Stimulated activated naive CD8-positive, alpha-beta T cell treated with anti-CD3 and anti-CD28 coated beads, Interleukin-15, Interleukin-2, amounts not matched to agents 100 ng/mL and 50 ng/mL, for 24 hours (primary cell): ENCODE data around the gene FOXK2.

ENCODE experiments used
- H3K27ac Mint-ChIP-seq: one replicate; pipeline ENCODE4 v1.8.0; 2021; ENCODE audit warnings: mild to moderate bottlenecking, mixed read lengths
- H3K27me3 Mint-ChIP-seq: one replicate; pipeline ENCODE4 v1.8.0; 2021; ENCODE audit warnings: mixed read lengths
- H3K36me3 Mint-ChIP-seq: one replicate; pipeline ENCODE4 v1.8.0; 2021; ENCODE audit warnings: low read depth, mixed read lengths
- H3K4me1 Mint-ChIP-seq: one replicate; pipeline ENCODE4 v1.8.0; 2021; ENCODE audit warnings: low read depth, mixed read lengths
- H3K4me3 Mint-ChIP-seq: one replicate; pipeline ENCODE4 v1.8.0; 2021; ENCODE audit warnings: mild to moderate bottlenecking, mixed read lengths
- H3K9me3 Mint-ChIP-seq: one replicate; pipeline ENCODE4 v1.8.0; 2021; ENCODE audit warnings: mixed read lengths

Gene FOXK2

GRCh38 chr17:82490512-82491195, 28.9 kb upstream of the FOXK2 start:
- Mint-ChIP-seq H3K4me1 (peaks cover 17% of the 10 kb centered on the region), H3K4me3 (no peak overlapping the region), H3K27me3 (no peaks in the 10 kb centered on the region), H3K36me3 (peaks cover 19% of the 10 kb centered on the region), H3K9me3 (no peaks in the 10 kb centered on the region), H3K27ac (no peak overlapping the region)

- H3K27ac Mint-ChIP-seq, result no peak overlapping the region
- H3K27me3 Mint-ChIP-seq, result no peaks in the 10 kb centered on the region
- H3K36me3 Mint-ChIP-seq, result peaks cover 19% of the 10 kb centered on the region
- no peak overlapping the region for H3K4me3 Mint-ChIP-seq
- no peaks in the 10 kb centered on the region for H3K9me3 Mint-ChIP-seq
- H3K4me1 Mint-ChIP-seq, result peaks cover 14% of the 10 kb centered on the region
Observed at GRCh38 chr17:82491196-82491530, 28.4 kb upstream of the FOXK2 start.

GRCh38 chr17:82491533-82491932, 28.0 kb upstream of the FOXK2 start:
- H3K4me3 Mint-ChIP-seq, result no peak overlapping the region
- H3K27ac Mint-ChIP-seq, result no peak overlapping the region
- H3K27me3 Mint-ChIP-seq, result no peaks in the 10 kb centered on the region
- peaks cover 18% of the 10 kb centered on the region for H3K36me3 Mint-ChIP-seq
- peaks cover 11% of the 10 kb centered on the region for H3K4me1 Mint-ChIP-seq
- no peaks in the 10 kb centered on the region for H3K9me3 Mint-ChIP-seq

- Mint-ChIP-seq H3K4me1 (peaks cover 12% of the 10 kb centered on the region), H3K27ac (no peak overlapping the region), H3K36me3 (peaks cover 9% of the 10 kb centered on the region), H3K27me3 (no peaks in the 10 kb centered on the region), H3K4me3 (no peak overlapping the region), H3K9me3 (no peaks in the 10 kb centered on the region)
Observed at GRCh38 chr17:82492643-82493225, 26.8 kb upstream of the FOXK2 start.

- no peaks in the 10 kb centered on the region for H3K9me3 Mint-ChIP-seq
- H3K27me3 Mint-ChIP-seq, result no peaks in the 10 kb centered on the region
- no peak overlapping the region for H3K27ac Mint-ChIP-seq
- H3K4me1 Mint-ChIP-seq, result peaks cover 17% of the 10 kb centered on the region
- H3K4me3 Mint-ChIP-seq, result no peak overlapping the region
- H3K36me3 Mint-ChIP-seq, result peaks cover 7% of the 10 kb centered on the region
Observed at GRCh38 chr17:82493226-82493781, 26.2 kb upstream of the FOXK2 start.

GRCh38 chr17:82494236-82495055, 25.1 kb upstream of the FOXK2 start:
- peak overlapping the region; percentile 94 for H3K27ac Mint-ChIP-seq
- no peaks in the 10 kb centered on the region for H3K9me3 Mint-ChIP-seq
- peak overlapping the region; percentile 78 for H3K4me3 Mint-ChIP-seq
- H3K4me1 Mint-ChIP-seq, result peaks cover 26% of the 10 kb centered on the region
- no peaks in the 10 kb centered on the region for H3K27me3 Mint-ChIP-seq
- H3K36me3 Mint-ChIP-seq, result no peaks in the 10 kb centered on the region

- Mint-ChIP-seq H3K4me3 (peak overlapping the region; percentile 66), H3K36me3 (no peaks in the 10 kb centered on the region), H3K9me3 (no peaks in the 10 kb centered on the region), H3K27me3 (no peaks in the 10 kb centered on the region), H3K27ac (no peak overlapping the region), H3K4me1 (peaks cover 26% of the 10 kb centered on the region)
Observed at GRCh38 chr17:82495844-82496528, 23.5 kb upstream of the FOXK2 start.

GRCh38 chr17:82496529-82497434, 22.8 kb upstream of the FOXK2 start:
- H3K4me3 Mint-ChIP-seq, result peak overlapping the region; percentile 66
- H3K36me3 Mint-ChIP-seq, result no peaks in the 10 kb centered on the region
- no peak overlapping the region for H3K27ac Mint-ChIP-seq
- peaks cover 26% of the 10 kb centered on the region for H3K4me1 Mint-ChIP-seq
- H3K27me3 Mint-ChIP-seq, result no peaks in the 10 kb centered on the region
- no peaks in the 10 kb centered on the region for H3K9me3 Mint-ChIP-seq

GRCh38 chr17:82497483-82498405, 21.8 kb upstream of the FOXK2 start:
- Mint-ChIP-seq H3K9me3 (no peaks in the 10 kb centered on the region), H3K27ac (peak overlapping the region; percentile 92), H3K4me3 (peak overlapping the region; percentile 85), H3K36me3 (no peaks in the 10 kb centered on the region), H3K27me3 (no peaks in the 10 kb centered on the region), H3K4me1 (peaks cover 26% of the 10 kb centered on the region)

- no peak overlapping the region for H3K4me3 Mint-ChIP-seq
- no peaks in the 10 kb centered on the region for H3K36me3 Mint-ChIP-seq
- peaks cover 25% of the 10 kb centered on the region for H3K4me1 Mint-ChIP-seq
- H3K27ac Mint-ChIP-seq, result no peak overlapping the region
- H3K27me3 Mint-ChIP-seq, result no peaks in the 10 kb centered on the region
- no peaks in the 10 kb centered on the region for H3K9me3 Mint-ChIP-seq
Observed at GRCh38 chr17:82502207-82502606, 17.3 kb upstream of the FOXK2 start.

GRCh38 chr17:82503094-82503727, 16.3 kb upstream of the FOXK2 start:
- Mint-ChIP-seq H3K27me3 (no peaks in the 10 kb centered on the region), H3K36me3 (no peaks in the 10 kb centered on the region), H3K27ac (no peak overlapping the region), H3K9me3 (no peaks in the 10 kb centered on the region), H3K4me1 (peaks cover 18% of the 10 kb centered on the region), H3K4me3 (no peak overlapping the region)

- Mint-ChIP-seq H3K27me3 (no peaks in the 10 kb centered on the region), H3K36me3 (no peaks in the 10 kb centered on the region), H3K9me3 (no peaks in the 10 kb centered on the region), H3K27ac (no peak overlapping the region), H3K4me3 (no peak overlapping the region), H3K4me1 (peaks cover 14% of the 10 kb centered on the region)
Observed at GRCh38 chr17:82503728-82504308, 15.7 kb upstream of the FOXK2 start.
